ENCODE data around the gene C9orf72.

The C9orf72 gene

DNA sequence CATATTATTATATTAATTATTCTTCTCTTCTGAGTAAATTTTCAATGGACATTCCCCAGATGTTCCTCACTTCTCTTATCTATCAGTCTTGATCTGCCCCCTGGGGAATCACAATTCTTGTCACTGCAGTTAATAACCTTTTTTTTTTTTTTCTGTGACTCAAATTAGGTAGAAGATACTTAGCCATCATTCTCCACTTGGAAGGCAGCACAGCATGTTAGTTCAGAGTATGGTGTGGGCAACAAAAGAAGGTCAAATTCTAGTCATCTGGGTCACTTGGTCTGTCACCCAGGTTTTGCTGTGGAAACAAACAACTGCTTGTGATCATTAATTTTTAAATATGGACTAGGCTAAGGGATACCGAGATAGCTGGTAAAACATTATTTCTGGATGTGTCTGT, 35.5 kb downstream of the C9orf72 start:
- no peak for DNase-seq

DNA sequence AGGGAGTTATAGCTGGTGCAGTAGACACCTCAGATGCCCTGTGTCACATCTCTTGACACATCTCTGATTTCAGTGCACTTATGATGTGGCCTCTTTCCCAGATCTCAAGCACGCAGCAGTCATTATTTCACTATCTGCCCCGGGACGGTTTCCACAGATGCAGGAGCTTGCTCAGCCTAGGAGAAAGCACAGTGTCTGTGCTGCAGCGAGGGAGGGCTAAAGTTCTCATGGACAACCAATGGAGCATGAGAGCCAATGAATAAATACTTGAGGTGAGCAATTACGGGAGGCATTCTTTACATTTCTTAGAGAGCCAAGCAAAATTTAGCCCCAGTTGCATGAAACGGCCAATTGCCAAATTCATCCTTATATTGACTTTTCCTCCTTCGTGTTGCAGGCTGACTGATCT, 36.2 kb downstream of the C9orf72 start:
- no peak for DNase-seq

- DNase-seq, result no peak
Measured at GRCh38 chr9:27536168-27536567, 37.1 kb downstream of the C9orf72 start.

DNA sequence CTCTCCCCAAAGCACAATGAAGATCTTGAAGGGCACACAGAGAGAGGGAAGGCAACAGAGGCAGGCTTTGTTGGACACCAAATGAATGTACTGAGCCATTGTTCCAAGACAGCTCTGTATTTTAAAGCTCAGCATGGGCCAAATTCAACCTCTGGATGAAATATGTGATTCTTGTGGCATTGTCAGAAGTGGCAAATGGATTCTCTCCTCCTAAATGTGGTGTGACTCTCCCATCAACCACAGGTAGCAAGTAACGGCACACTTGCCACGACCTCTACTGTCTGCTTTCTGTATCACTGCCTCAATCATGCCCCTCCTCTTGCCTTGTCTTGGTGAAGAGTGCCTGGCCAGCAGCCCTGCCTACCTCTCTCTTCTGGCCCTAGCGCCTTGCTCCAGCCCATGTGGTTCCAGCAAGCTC, 37.6 kb downstream of the C9orf72 start:
- DNase-seq, result no peak

- no peak for DNase-seq
Measured at GRCh38 chr9:27534658-27535209, 38.5 kb downstream of the C9orf72 start.

DNA sequence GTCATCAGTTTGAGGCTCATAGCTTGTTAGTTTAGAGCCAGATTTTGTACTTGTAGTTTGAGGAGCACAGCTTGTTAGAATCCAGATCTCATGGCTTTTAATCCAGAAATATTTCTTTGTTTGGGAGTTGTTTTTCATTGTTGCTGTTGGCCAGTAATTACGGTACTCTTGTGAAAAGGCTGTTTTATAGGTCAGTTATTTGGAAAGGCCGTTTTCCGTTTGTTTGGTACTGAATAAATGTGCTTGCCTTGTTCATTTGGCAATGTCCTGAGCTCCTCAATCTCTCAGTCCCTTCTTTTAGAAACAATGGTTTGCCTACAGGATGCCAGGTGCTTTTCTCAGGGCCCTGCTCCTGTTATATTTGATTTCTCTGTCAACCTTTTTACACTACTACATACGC, 39.1 kb downstream of the C9orf72 start:
- DNase-seq, result no peak

GRCh38 chr9:27533311-27533710, 40.0 kb downstream of the C9orf72 start:
- no peak for DNase-seq

DNA sequence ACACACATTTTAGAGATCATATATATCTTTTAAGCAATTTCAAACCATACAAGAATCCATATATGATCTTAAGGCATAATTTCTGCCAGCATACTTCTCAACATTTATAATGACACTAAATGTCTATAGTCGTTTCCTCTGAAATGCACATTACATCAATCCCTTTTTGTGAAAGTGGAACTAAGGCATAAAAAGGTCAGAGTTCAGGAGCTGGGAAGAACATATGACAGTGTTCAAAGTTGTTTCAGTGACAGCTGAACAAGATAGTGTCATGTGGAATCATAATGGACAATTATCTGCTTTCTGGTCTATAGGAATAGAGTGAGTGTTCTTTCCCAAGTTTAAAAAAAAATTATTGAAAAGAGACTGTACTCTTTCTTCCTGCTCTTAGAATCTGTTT, 41.2 kb downstream of the C9orf72 start:
- no peak for DNase-seq

- DNase-seq, result no peak
Measured at GRCh38 chr9:27530915-27531755, 42.1 kb downstream of the C9orf72 start.

- peak; percentile 83 for DNase-seq
Measured at GRCh38 chr9:27529316-27530278, 43.7 kb downstream of the C9orf72 start, which contains the start of gene MOB3B. Gene MOB3B, minus strand, starts transcription at chr9:27529814. Its CDS starts 74,264 bp downstream, at chr9:27455550.

DNA sequence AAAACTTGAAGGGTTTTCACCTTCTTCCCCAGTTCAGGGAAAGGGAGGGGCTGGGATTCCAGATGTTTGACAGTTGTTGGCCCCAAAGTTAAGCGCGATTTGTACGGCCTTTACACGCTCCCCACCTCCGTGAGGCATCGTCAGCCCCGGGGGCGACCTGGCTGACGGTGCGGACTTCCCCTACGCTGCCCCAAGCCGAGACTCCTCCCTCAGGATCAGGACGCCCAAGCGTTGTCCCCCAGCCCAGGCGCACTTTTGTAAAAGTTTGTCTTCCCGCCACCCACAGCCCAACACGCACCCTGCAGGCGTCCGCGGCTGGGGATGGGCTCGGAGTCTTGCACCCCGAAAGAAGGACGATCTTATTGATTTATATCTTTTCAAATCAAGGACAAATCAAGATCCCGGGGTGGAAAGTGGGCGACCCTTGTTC, 44.4 kb downstream of the C9orf72 start:
- DNase-seq, result peak; percentile 43

DNA sequence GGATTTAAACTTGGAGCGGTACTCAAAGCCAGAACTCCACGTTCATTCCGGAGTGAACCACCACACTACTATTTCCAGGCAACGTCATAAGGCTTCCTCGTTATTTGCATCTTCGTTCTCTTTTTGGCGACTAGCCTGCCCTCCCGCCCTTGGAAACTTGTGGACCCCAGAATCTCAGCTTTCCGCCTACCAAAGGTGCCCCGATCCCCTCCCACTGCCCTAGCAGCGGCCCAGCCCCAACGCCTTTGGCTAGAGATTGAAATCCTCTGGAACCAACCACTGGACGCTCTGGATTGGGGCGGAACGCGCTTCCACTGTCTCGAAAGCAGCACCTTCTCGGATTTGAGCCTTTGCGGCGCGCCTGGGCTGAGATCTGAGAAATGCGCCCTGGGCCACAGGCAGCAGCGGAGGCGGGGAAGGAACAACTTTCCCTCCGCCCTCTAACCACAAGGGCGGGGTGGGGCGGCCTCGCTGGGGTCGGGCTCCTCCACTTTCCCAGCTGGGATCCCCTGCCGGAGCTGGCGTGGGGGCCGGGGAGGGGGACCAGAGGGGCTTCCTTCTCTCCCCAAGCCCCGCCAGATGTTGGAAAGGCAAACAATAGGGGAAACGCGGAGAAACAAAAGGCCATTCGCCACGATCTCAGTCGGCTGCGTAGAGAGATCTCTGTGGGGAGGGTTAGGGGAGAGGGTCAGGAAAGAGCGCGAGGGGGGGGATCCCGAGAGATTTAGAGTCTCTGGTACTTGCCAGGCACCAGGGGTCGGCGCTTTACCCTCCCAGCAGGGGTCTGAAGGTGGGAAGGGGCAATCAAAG, 45.0 kb downstream of the C9orf72 start:
- DNase-seq, result peak; percentile 53

DNA sequence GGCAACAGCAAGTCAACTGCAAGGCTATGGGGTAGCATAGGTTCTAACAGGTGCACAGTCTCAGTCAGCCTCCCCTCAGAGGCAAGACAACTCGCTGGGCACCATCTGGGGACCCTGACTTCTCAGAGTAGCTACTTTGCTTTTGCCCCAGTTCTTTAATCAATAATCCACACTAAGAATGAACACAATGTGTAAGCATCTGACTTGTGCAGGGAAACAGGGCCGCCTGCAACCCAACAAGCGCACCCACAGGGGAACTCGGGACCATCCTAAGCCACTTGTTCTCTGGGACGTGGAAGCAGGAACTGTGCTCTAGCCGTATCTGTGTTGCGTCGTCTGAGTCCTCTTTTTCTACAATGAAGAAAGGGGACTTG, 45.6 kb downstream of the C9orf72 start:
- DNase-seq, result no peak

GRCh38 chr9:27524236-27524635, 49.0 kb downstream of the C9orf72 start, which contains the start of gene IFNK:
Gene IFNK, plus strand, starts transcription at chr9:27524290. Its CDS starts 47 bp downstream, at chr9:27524337.
- DNase-seq, result no peak

GRCh38 chr9:27523141-27523540, 50.1 kb downstream of the C9orf72 start:
- DNase-seq, result no peak

DNA sequence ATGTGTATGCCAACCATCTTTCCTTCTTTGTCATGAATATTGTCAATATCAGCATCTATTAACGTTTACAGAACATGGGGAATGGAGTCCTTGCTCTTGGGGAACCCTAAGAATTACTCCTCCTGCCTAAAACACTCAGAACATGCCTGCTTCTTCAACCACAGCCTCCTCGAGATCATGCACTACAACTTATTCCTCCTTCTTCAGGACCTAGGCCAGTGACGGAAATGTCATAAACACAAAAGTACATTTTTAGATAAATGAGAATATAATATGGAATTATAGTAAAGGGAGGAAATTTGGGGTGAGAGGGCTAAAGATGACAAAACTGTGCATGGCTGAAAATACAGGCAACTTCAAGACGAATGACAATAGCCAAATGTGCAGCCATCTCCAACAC, 52.3 kb downstream of the C9orf72 start:
- DNase-seq, result no peak

DNA sequence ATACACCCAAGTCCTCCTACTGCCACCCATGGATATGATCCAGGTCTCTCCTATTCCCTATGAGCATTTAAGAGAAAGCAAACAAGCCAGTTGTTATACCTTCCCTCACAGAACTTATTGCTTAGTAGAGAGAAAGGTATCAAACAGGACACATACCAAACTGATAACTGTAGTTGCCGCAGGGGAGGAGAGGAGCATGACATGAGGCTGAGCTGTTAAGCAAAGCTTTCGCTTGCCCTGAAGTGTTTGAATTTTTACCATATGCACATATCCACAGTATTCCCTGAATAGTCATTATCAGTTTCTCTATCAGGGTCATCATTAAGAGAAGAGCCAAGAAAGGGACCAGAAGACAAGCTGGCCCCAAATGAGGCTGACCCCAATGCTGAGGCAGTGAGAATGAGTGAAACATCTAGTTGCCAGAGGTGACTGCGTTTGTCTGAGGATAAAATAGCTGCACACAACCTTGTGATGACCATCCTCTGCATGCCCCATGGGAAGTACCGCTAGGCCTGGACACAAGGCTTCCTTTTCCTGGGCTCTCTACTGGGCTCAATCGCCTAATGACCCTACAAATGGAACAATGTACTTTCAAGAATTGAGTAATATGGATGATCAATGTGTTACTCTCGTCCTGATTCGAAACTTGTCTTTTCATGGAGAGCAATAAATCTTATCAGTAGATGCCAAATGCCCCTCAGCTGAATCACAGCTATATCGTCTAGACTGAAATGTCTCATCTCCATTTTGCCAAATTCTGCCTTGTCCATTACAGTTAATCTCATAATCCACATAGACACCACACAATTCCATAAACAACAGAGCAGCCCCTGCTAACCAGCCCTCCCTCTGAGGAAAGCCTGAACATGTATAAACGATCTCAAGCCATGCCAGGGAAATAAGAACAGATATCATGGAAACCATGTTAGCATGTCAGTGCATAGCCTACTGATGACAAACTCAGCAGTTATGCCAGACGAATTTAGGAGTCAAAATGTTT, 53.5 kb downstream of the C9orf72 start:
- no peak for DNase-seq

DNA sequence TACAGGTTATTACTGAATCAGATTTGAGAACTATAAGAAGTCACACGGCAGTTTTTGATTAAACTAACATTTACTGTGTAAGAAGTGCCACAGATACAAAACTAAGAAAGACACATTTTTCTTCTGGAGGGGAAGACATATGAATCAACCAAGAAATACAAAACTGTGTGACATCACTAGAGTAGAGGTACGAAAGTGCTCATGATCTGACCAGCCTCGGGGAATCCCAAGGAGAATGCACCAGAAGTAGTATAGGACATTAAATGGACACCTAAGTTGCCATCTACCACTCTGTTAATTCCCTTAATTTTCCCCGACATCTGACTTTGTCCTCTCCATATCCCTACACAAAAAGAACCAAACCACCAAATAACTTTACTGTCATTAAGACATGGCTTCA, 54.5 kb downstream of the C9orf72 start:
- no peak for DNase-seq

GRCh38 chr9:27518006-27518405, 55.3 kb downstream of the C9orf72 start:
- DNase-seq, result no peak

- DNase-seq, result no peak
Measured at GRCh38 chr9:27514551-27514950, 58.7 kb downstream of the C9orf72 start.

- DNase-seq, result no peak
Measured at GRCh38 chr9:27511771-27512170, 61.5 kb downstream of the C9orf72 start.
